Vagina (tissue), 2 donors: ENCODE measurements around the gene ESYT2.

ENCODE experiments used
- CTCF ChIP-seq, 3 experiments: fragments of 450-650 bp in 2 of 3; fragments of 200-600 bp in 1 of 3; sonication (generic) in 1 of 3; IDR thresholded peaks; one replicate each; pipeline ENCODE4 v1.5.1; 2017 to 2019; ENCODE audit warnings: antibody characterized with exemption in 3 of 3, mild to moderate bottlenecking in 2 of 3, moderate library complexity in 2 of 3
- POLR2A ChIP-seq, 2 donors: fragments of 450-650 bp; IDR thresholded peaks; one replicate each; pipeline ENCODE4 v1.6.1; 2017; ENCODE audit warnings: antibody characterized with exemption in 2 of 2, mild to moderate bottlenecking in 2 of 2, moderate library complexity in 2 of 2
- POLR2AphosphoS5 ChIP-seq, 2 donors: sonication (generic); formaldehyde crosslinking; IDR thresholded peaks; one replicate each; pipeline ENCODE4 v1.9.0; 2017; ENCODE audit warnings: antibody characterized with exemption in 2 of 2, mild to moderate bottlenecking in 2 of 2, low read depth in 1 of 2; ENCODE audit not compliant: insufficient read depth in 1 of 2

DNA sequence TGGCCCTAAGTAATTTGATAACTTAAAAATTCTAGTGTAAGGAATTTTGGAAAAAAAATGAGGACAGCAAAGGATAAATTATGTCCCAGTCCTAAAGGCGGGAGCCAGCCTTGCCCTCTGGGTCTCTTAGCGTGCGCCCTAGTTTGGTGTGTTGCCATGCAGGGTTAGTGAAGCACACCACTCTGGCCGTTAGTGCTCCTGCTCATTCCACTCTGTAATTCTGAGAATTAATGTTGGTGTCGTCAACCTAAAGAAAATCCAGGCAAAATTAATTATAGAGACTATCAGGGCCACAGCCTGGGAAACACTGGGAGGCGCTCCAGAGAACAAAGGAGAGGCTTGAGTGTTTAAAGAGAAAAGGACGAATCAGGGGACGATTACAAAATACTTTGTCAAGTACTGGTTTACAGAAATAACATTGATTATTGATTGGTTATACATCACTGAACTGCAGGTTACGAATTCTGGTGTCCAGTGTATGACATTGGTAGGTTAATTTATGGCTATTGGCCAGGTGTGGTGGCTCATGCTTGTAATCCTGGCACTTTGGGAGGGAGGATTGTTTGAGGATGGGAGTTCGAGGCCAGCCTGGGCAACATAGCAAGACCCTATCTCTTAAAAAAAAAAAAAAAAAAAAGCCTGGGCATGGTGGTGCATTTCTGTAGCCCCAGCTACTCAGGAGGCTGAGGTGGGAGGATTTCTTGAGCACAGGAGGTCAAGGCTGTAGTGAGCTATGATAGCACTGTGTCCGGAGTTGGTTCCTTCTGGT is 32.8 kb upstream of the ESYT2 start:
- TF ChIP-seq CTCF (IDR thresholded peaks at IDR 0.05) (no peak), POLR2AphosphoS5 (IDR thresholded peaks at IDR 0.05; ENCODE audit: insufficient read depth in 1 of 2, low read depth in 1 of 2) (no peak), POLR2A (IDR thresholded peaks at IDR 0.05) (no peak)
